ENCODE data around the gene DENND4A. TPM values are rescaled to one million over a fixed set of nuclear protein-coding genes. Genes with fewer than 3 reads are reported as not detected.

Gene DENND4A
- total and polyA plus RNA-seq, 9 of the 15 experiments (the other 6 are each of a cell fraction or from before 2014, with no cell fraction given): 6.8 to 32.3 (median 19.9) TPM

GRCh38 chr15:65792138-65792987, at the start of gene DENND4A (continued):
- peak; percentile 76 for TF ChIP-seq VEZF1 (CRISPR knock-in tag; IDR thresholded peaks at IDR 0.05)
- 0 out of 4 replicates have a peak, but pooled peaks of 1 of the 2 experiments have one; percentile 43 for TF ChIP-seq TEAD1 (CRISPR knock-in tag; IDR thresholded peaks at IDR 0.05)
- no peak for TF ChIP-seq ZC3H8 (IDR thresholded peaks at IDR 0.05)
- TF ChIP-seq IRF9 (tag; IDR thresholded peaks at IDR 0.05): no peak
- peak; percentile 85 for TF ChIP-seq TARDBP (IDR thresholded peaks at IDR 0.05)
- no peak for TF ChIP-seq TFE3 (CRISPR knock-in tag; IDR thresholded peaks at IDR 0.05)
- no peak for TF ChIP-seq KLF1 (tag; IDR thresholded peaks at IDR 0.05)
- no peak for TF ChIP-seq ZSCAN32 (CRISPR knock-in tag; IDR thresholded peaks at IDR 0.05)
- peak; percentile 54 for TF ChIP-seq SMAD1 (IDR thresholded peaks at IDR 0.05; ENCODE audit: low read depth, low read length, partially characterized antibody)
- no peak for TF ChIP-seq ZBED1 (IDR thresholded peaks at IDR 0.05)
- no peak for TF ChIP-seq ZNF3 (CRISPR knock-in tag; IDR thresholded peaks at IDR 0.05)
- peak; percentile 68 for TF ChIP-seq SMARCE1 (IDR thresholded peaks at IDR 0.05)
- TF ChIP-seq ZEB2 (IDR thresholded peaks at IDR 0.05): 0 out of 2 replicates have a peak, but pooled peaks have one; percentile 32
- TF ChIP-seq SRF (CRISPR knock-in tag; IDR thresholded peaks at IDR 0.05): peak in 1 of 2 experiments; percentile 74; a peak in 2 of 4 replicates
- no peak for TF ChIP-seq SMARCB1 (IDR thresholded peaks at IDR 0.05; ENCODE audit: insufficient read length, low read depth)
- peak; percentile 99 for TF ChIP-seq CHAMP1 (IDR thresholded peaks at IDR 0.05)
- TF ChIP-seq CREB1 (IDR thresholded peaks at IDR 0.05): peak; percentile 88
- peak; percentile 92 for TF ChIP-seq CREB1 (CRISPR knock-in tag; IDR thresholded peaks at IDR 0.05)
- TF ChIP-seq ZNF395 (CRISPR knock-in tag; IDR thresholded peaks at IDR 0.05): no peak; the same call in 1 of the 2 replicates
- no peak for TF ChIP-seq STAG1 (CRISPR knock-in tag; IDR thresholded peaks at IDR 0.05; ENCODE audit: borderline replicate concordance)
